Activated CD8-positive, alpha-beta memory T cell treated with anti-CD3 and anti-CD28 coated beads for 36 hours (primary cell): ENCODE data around the gene WDFY3. TPM values are rescaled to one million over a fixed set of nuclear protein-coding genes. Genes with fewer than 3 reads are reported as not detected.
"Not testable (repeated sequence)": the region's sequence is repeated elsewhere in the genome, so short reads cannot be mapped to it uniquely, and the experiment has no call there.

Source experiments
- CTCF ChIA-PET: fragments of 350-600 bp; sonication (Branson Sonifier 250); formaldehyde crosslinking; loops from one replicate; lab custom pipeline; 2021; ENCODE audit warnings: antibody characterized with exemption; lab: Charles Lee
- POLR2A ChIA-PET: fragments of 350-600 bp; sonication (Branson Sonifier 250); formaldehyde crosslinking; loops from one replicate; lab custom pipeline; 2021; ENCODE audit warnings: antibody characterized with exemption; lab: Charles Lee
- total RNA-seq, 2 experiments: library from RNA; stranded (reverse); gene quantifications; one replicate each; pipeline ENCODE4 v1.2.3, GENCODE V29; 2021

The WDFY3 gene
- total RNA-seq, 2 experiments from 2014 or later: 0.78 to 0.96 TPM

GRCh38 chr4:84825701-84826341 is 140.7 kb downstream of the WDFY3 start:
- ChIA-PET CTCF (no interaction called here), POLR2A (no interaction called here)

GRCh38 chr4:84821064-84821463 is 145.4 kb downstream of the WDFY3 start:
- ChIA-PET CTCF (no interaction called here), POLR2A (no interaction called here)

DNA sequence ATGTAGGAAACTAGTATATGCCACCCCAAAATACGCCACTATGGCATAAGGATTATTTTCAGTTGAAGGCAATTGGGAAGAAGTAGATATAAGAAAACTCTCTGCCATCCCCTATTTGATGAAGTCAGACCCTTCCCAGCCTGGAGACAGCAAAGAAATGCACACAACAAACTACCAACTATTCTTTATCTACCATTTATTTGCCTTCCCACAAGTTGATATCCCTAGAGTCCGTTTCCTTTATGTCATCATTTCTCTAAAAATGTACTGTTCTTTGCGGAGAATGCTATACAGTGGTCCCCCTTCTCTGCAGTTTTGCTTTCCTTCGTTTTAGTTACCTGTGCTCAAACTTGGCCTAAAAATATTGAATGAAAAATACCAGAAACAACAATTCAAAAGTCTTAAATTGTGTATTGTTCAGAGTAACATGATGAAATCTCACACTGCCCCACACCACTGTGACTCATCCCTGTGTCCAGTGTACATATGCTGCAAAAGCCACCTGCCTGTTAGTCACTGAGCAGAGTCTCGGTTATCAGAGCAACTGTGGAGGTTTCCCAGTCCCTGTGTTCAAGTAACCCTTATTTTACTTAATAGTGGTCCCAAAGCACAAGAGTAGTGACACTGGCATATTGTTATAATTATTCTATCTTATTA is 152.3 kb downstream of the WDFY3 start:
- ChIA-PET CTCF (no interaction called here), POLR2A (no interaction called here)

DNA sequence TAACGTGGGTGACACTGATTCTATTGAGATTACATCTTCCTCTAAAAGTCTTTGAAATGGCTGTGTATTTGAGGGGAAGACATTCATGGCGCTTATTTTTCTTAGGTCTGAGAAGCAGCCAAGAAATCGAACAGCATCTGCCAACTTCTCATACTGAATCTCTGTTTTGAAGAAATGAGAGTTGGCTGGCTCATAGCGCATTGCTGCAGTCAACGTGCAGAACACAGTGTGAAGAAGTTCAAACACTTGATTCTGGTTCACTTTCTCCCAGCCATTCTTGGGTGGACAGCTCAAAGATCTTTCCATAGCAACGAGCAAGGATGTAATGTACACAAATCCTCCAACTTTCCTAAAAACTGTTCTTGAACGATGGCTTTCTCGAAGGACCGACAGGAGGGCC is 156.5 kb downstream of the WDFY3 start:
- POLR2A ChIA-PET: no interaction called here

DNA sequence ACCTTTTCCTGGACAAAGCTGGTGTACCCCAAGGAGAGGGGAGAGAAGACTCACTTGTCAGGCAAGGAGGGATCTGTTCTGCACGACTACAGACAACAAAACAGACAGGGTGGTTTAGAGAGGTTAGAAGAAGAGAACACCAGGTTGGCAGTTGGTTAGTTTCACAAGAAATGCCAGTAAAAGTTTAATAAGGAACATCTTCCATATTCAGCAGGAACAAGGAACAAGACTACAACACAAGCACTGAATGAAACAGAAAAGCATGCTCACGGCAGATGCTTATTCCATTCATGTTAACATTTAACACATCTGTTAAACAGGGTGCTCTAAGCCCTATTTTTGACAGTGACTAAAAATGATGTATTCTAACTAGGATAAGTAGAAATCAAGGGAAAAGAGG is 158.2 kb downstream of the WDFY3 start:
- ChIA-PET CTCF (no interaction called here), POLR2A (no interaction called here)

More for the DNA sequence above, 156.5 kb downstream of the WDFY3 start:
- CTCF ChIA-PET: interaction anchor here (0.7 kb wide), 1 partner anchor 584 kb away, joined by 3 read pairs; no protein-coding TSS in a partner anchor

DNA sequence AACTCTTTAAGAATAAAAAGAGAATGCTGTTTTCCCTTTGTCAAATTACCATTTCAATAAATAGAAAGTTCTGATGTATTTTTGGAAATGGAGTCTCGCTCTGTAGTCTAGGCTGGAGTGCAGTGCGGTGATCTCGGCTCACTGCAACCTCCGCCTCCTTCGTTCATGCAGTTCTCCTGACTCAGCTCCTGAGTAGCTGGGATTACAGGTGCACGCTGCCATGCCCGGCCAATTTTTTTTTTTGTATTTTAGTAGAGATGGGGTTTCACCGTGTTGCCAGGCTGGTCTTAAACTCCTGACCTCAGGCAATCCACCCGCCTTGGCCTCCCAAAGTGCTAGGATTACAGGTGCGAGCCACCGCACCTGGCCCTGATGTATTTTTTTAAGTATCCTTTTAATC is 159.9 kb downstream of the WDFY3 start:
- POLR2A ChIA-PET: not testable (repeated sequence)

GRCh38 chr4:84804136-84804535 is 162.4 kb downstream of the WDFY3 start:
- ChIA-PET CTCF (no interaction called here), POLR2A (no interaction called here)

More for the DNA sequence above, 159.9 kb downstream of the WDFY3 start:
- CTCF ChIA-PET: not testable (repeated sequence)

- POLR2A ChIA-PET: no interaction called here
- CTCF ChIA-PET: no interaction called here
Measured at GRCh38 chr4:84803720-84804119, 162.8 kb downstream of the WDFY3 start.

GRCh38 chr4:84803116-84803515 is 163.4 kb downstream of the WDFY3 start:
- POLR2A ChIA-PET: no interaction called here
- CTCF ChIA-PET: no interaction called here

DNA sequence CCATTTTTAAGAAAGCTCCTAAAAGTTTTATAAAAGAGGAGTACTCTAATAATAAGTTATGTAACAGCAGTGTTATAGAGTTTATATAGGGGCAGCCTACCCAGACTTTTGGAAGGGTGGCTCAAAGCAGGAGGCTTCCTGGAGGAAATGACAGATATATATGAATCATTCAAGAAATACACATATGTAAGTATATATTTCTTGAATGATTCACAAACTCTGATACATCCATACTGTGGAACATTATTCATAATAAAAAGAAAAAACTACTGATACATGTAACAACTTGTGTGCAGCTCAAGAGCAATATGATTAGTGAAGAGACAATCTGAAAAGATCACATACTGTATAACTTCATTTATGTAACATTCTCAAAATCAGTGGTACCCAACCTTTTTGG is 166.2 kb downstream of the WDFY3 start:
- POLR2A ChIA-PET: no interaction called here

DNA sequence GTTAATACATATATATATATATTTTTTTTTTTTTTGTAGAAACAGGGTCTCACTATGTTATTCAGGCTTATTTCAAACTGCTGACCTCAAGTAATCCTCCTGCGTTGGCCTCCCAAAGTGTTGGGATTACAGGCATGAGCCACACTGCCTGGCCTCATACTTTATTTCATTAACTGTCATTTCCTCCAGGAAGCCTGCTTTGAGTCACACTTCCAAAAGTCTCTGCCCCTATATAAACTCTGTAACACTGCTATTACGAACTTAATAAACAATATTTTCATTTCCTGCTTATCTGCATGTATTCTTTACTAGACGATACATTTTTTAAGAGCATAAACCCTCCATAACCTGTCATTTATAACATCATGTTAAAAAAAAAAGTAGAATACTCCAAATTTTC is 167.2 kb downstream of the WDFY3 start:
- CTCF ChIA-PET: no interaction called here
- POLR2A ChIA-PET: no interaction called here

More for the DNA sequence above, 166.2 kb downstream of the WDFY3 start:
- CTCF ChIA-PET: no interaction called here

DNA sequence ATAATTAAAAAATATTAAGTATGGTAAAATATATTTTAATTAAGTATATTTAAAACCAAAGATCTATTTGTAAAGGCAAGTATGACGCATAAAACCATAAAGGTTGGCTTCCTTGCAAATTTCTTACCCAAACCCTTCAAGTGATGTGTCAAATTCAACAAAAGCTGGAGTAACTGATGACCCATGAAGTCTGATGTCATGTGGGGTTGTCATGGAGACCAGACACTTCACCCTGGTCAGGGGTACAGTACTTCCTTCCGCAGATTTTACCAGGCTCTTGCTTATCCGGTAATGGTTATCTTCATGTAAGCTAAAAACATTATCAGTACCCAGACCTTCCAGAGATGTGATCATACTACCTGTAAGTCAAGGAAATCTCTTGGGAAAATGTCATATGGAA is 170.1 kb downstream of the WDFY3 start:
- POLR2A ChIA-PET: no interaction called here

DNA sequence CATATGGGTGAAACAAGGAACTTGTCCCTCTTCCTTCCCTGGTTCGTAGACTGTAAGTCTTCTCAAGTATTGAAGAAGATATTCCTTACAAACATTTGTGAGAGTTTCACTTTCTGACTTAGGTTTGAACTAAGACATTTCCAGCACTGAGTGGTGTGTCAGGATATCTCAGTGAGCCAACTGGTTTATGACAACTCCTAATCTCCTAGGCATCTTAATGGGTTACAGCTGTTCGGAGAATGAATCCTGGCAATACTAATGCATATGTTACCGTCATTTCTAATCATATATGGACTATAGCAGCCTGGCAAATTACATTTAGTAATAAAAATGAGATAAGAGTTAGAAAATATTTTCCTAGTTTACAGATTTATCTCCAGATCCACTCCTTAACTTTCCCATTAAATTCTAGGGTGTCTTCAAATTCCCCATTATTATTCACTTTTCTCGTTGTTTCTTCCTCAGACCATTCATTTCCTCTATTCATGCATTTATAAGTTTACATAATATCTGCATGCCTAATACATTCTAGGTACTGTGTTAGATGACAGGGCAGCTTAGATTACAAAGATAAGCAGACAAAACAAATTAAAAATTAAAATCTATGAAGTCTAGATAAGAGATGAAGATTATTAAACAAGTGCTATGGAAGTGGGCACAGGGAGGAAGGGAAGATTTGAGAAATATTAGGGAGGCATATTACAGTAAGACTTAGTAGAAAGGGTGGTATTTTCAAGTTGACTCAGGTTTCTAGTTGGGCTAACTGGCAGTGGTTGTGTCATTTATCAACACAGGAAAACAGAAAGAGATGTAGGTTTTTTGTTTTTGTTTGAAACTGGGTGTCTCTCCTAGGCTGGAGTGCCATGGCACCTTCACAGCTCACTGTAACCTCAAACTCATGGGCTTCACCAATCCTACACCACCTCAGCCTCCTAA is 173.9 kb downstream of the WDFY3 start:
- CTCF ChIA-PET: no interaction called here

More for the DNA sequence above, 170.1 kb downstream of the WDFY3 start:
- CTCF ChIA-PET: no interaction called here

GRCh38 chr4:84790769-84791565 is 175.5 kb downstream of the WDFY3 start:
- ChIA-PET CTCF (no interaction called here), POLR2A (no interaction called here)

More for the DNA sequence above, 173.9 kb downstream of the WDFY3 start:
- POLR2A ChIA-PET: no interaction called here

- ChIA-PET CTCF (no interaction called here), POLR2A (no interaction called here)
Measured at GRCh38 chr4:84786478-84786877, 180.0 kb downstream of the WDFY3 start.

DNA sequence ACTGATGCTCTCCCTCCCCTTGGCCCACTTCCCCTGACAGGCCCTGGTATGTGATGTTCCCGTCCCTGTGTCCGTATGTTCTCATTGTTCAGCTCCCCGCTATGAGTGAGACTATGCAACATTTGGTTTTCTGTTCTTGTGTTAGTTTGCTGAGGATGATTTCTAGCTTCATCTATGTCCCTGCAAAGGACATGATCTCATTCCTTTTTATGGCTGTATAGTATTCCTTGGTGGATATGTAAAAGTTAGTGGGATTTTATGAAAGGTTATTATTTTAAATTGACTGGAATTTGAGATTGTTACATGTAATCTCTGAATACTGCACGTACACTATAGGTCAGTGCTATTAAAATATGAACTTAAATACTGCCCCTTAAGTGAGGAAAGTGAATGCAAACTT is 184.0 kb downstream of the WDFY3 start:
- ChIA-PET POLR2A (no interaction called here), CTCF (no interaction called here)

GRCh38 chr4:84780719-84781118 is 185.8 kb downstream of the WDFY3 start:
- POLR2A ChIA-PET: no interaction called here
- CTCF ChIA-PET: interaction anchor here (0.6 kb wide), 1 partner anchor 11 kb away, joined by 3 read pairs; no protein-coding TSS in a partner anchor

GRCh38 chr4:84778041-84778440 is 188.4 kb downstream of the WDFY3 start:
- CTCF ChIA-PET: no interaction called here

GRCh38 chr4:84767168-84767567 is 199.3 kb downstream of the WDFY3 start:
- POLR2A ChIA-PET: no interaction called here
- CTCF ChIA-PET: no interaction called here

More at GRCh38 chr4:84778041-84778440, 188.4 kb downstream of the WDFY3 start:
- POLR2A ChIA-PET: no interaction called here
